ENCODE data around the gene CNOT10. TPM values are rescaled to one million over a fixed set of nuclear protein-coding genes. Genes with fewer than 3 reads are reported as not detected.
"Not testable (repeated sequence)": the region's sequence is repeated elsewhere in the genome, so short reads cannot be mapped to it uniquely, and the experiment has no call there.

CNOT10 gene
- total and polyA plus RNA-seq, 7 experiments from 2014 or later = 31.4 to 69.4 (median 46.5) TPM

- H3K4me1 Mint-ChIP-seq = peaks cover 0 to 6% (median 0%) of the 10 kb centered on the region in 7 donors
- H3K27ac Mint-ChIP-seq = peak overlapping the region in 1 of 9 donors; percentile 38
- H3K27me3 ChIP-seq (ENCODE audit: control insufficient read depth in 2 of 2, insufficient read depth in 2 of 2, low read length in 2 of 2) = no peaks in the 10 kb centered on the region
- no peaks in the 10 kb centered on the region for H3K9me3 Mint-ChIP-seq
- ChIA-PET CTCF (no interaction called here), POLR2A (no interaction called here)
- H3K4me3 Mint-ChIP-seq = no peak overlapping the region
- H3K4me1 ChIP-seq (ENCODE audit: control insufficient read depth in 2 of 2, insufficient read depth in 2 of 2, low read length in 2 of 2) = no peaks in the 10 kb centered on the region
- no peak for ATAC-seq
- H3K4me3 ChIP-seq (ENCODE audit: low read length) = no peak overlapping the region
- H3K27me3 Mint-ChIP-seq = no peaks in the 10 kb centered on the region
- H3K36me3 ChIP-seq (ENCODE audit: control insufficient read depth in 2 of 3, insufficient read depth in 3 of 3, low read length in 3 of 3) = peaks cover 0 to 49% (median 0%) of the 10 kb centered on the region in 3 experiments
- no peaks in the 10 kb centered on the region for H3K9me3 ChIP-seq (ENCODE audit: control insufficient read depth in 2 of 3, low read length in 3 of 3)
- H3K36me3 Mint-ChIP-seq = peaks cover 5 to 36% (median 21%) of the 10 kb centered on the region in 5 donors
- DNase-seq = no peak
- H3K27ac ChIP-seq (ENCODE audit: low read depth, low read length) = no peak overlapping the region
- intact Hi-C loops (cut with micrococcal nuclease) = loop anchor here in 1 of 2 donors (10.0 kb wide), 1 partner anchor 170 kb away; no protein-coding TSS in a partner anchor
These were observed 49.8 kb downstream of the CNOT10 start for GRCh38 chr3:32734756-32735155.

GRCh38 chr3:32743470-32743869 lies 58.5 kb downstream of the CNOT10 start:
- H3K36me3 ChIP-seq (ENCODE audit: control insufficient read depth in 2 of 3, insufficient read depth in 3 of 3, low read length in 3 of 3) = peaks cover 0 to 17% (median 0%) of the 10 kb centered on the region in 3 experiments
- POLR2A ChIA-PET = interaction anchor here (1.1 kb wide), 1 partner anchor 9 kb away, joined by 3 read pairs; no protein-coding TSS in a partner anchor
- H3K27ac Mint-ChIP-seq; H3K4me3 ChIP-seq (ENCODE audit: low read length); H3K9me3 ChIP-seq (ENCODE audit: control insufficient read depth in 2 of 3, low read length in 3 of 3); DNase-seq; H3K4me1 Mint-ChIP-seq; H3K4me3 Mint-ChIP-seq; H3K9me3 Mint-ChIP-seq; H3K27ac ChIP-seq (ENCODE audit: low read depth, low read length); H3K4me1 ChIP-seq (ENCODE audit: control insufficient read depth in 2 of 2, insufficient read depth in 2 of 2, low read length in 2 of 2); CTCF ChIA-PET; intact Hi-C loops (cut with micrococcal nuclease); ATAC-seq; H3K27me3 ChIP-seq (ENCODE audit: control insufficient read depth in 2 of 2, insufficient read depth in 2 of 2, low read length in 2 of 2); H3K27me3 Mint-ChIP-seq: not testable (repeated sequence)
- H3K36me3 Mint-ChIP-seq = peaks cover 5 to 44% (median 21%) of the 10 kb centered on the region in 5 donors

- no peaks in the 10 kb centered on the region for H3K27me3 ChIP-seq (ENCODE audit: control insufficient read depth in 2 of 2, insufficient read depth in 2 of 2, low read length in 2 of 2)
- ATAC-seq (no peak), DNase-seq (no peak)
- H3K27ac ChIP-seq (ENCODE audit: low read depth, low read length) = no peak overlapping the region
- POLR2A ChIA-PET = interaction anchor here (1.1 kb wide), 1 partner anchor 9 kb away, joined by 3 read pairs; no protein-coding TSS in a partner anchor
- Mint-ChIP-seq H3K9me3 (no peaks in the 10 kb centered on the region), H3K27me3 (no peaks in the 10 kb centered on the region), H3K4me1 (peaks cover 0 to 5% (median 0%) of the 10 kb centered on the region in 7 donors), H3K36me3 (peaks cover 5 to 46% (median 20%) of the 10 kb centered on the region in 5 donors), H3K4me3 (no peak overlapping the region), H3K27ac (no peak overlapping the region)
- no peaks in the 10 kb centered on the region for H3K9me3 ChIP-seq (ENCODE audit: control insufficient read depth in 2 of 3, low read length in 3 of 3)
- intact Hi-C loops (cut with micrococcal nuclease) = no loop called here
- H3K36me3 ChIP-seq (ENCODE audit: control insufficient read depth in 2 of 3, insufficient read depth in 3 of 3, low read length in 3 of 3) = peaks cover 0 to 17% (median 0%) of the 10 kb centered on the region in 3 experiments
- H3K4me3 ChIP-seq (ENCODE audit: low read length) = no peak overlapping the region
- H3K4me1 ChIP-seq (ENCODE audit: control insufficient read depth in 2 of 2, insufficient read depth in 2 of 2, low read length in 2 of 2) = no peaks in the 10 kb centered on the region
- CTCF ChIA-PET = no interaction called here
These were observed 58.9 kb downstream of the CNOT10 start for GRCh38 chr3:32743934-32744333.

- intact Hi-C loops (cut with micrococcal nuclease) = no loop called here
- Mint-ChIP-seq H3K27me3 (no peaks in the 10 kb centered on the region), H3K4me3 (no peak overlapping the region), H3K4me1 (peaks cover 0 to 5% (median 0%) of the 10 kb centered on the region in 7 donors), H3K9me3 (no peaks in the 10 kb centered on the region), H3K36me3 (peaks cover 4 to 39% (median 20%) of the 10 kb centered on the region in 5 donors), H3K27ac (no peak overlapping the region)
- no peak overlapping the region for H3K27ac ChIP-seq (ENCODE audit: low read depth, low read length)
- no peak overlapping the region for H3K4me3 ChIP-seq (ENCODE audit: low read length)
- H3K27me3 ChIP-seq (ENCODE audit: control insufficient read depth in 2 of 2, insufficient read depth in 2 of 2, low read length in 2 of 2) = no peaks in the 10 kb centered on the region
- ATAC-seq (no peak), DNase-seq (no peak)
- peaks cover 0 to 3% (median 0%) of the 10 kb centered on the region in 3 experiments for H3K36me3 ChIP-seq (ENCODE audit: control insufficient read depth in 2 of 3, insufficient read depth in 3 of 3, low read length in 3 of 3)
- ChIA-PET POLR2A (no interaction called here), CTCF (no interaction called here)
- no peaks in the 10 kb centered on the region for H3K9me3 ChIP-seq (ENCODE audit: control insufficient read depth in 2 of 3, low read length in 3 of 3)
- no peaks in the 10 kb centered on the region for H3K4me1 ChIP-seq (ENCODE audit: control insufficient read depth in 2 of 2, insufficient read depth in 2 of 2, low read length in 2 of 2)
These were observed 66.4 kb downstream of the CNOT10 start for GRCh38 chr3:32751377-32751776.

- intact Hi-C loops (cut with micrococcal nuclease) = no loop called here
- Histone ChIP-seq H3K27me3 (ENCODE audit: control insufficient read depth in 2 of 2, insufficient read depth in 2 of 2, low read length in 2 of 2) (no peaks in the 10 kb centered on the region), H3K4me1 (ENCODE audit: control insufficient read depth in 2 of 2, insufficient read depth in 2 of 2, low read length in 2 of 2) (no peaks in the 10 kb centered on the region), H3K9me3 (ENCODE audit: control insufficient read depth in 2 of 3, low read length in 3 of 3) (no peaks in the 10 kb centered on the region), H3K36me3 (ENCODE audit: control insufficient read depth in 2 of 3, insufficient read depth in 3 of 3, low read length in 3 of 3) (peaks cover 0 to 12% (median 0%) of the 10 kb centered on the region in 3 experiments), H3K27ac (ENCODE audit: low read depth, low read length) (no peak overlapping the region), H3K4me3 (ENCODE audit: low read length) (no peak overlapping the region)
- no peaks in the 10 kb centered on the region for H3K27me3 Mint-ChIP-seq
- ChIA-PET CTCF (no interaction called here), POLR2A (no interaction called here)
- H3K36me3 Mint-ChIP-seq = peaks cover 0 to 28% (median 14%) of the 10 kb centered on the region in 5 donors
- ATAC-seq (no peak), DNase-seq (no peak)
- no peak overlapping the region for H3K4me3 Mint-ChIP-seq
- H3K27ac Mint-ChIP-seq = peak overlapping the region in 2 of 9 donors; percentile 6 to 25
- H3K9me3 Mint-ChIP-seq = no peaks in the 10 kb centered on the region
- peaks cover 0 to 18% (median 2%) of the 10 kb centered on the region in 7 donors for H3K4me1 Mint-ChIP-seq
These were observed 70.8 kb downstream of the CNOT10 start for GRCh38 chr3:32755761-32756160.

- Mint-ChIP-seq H3K36me3 (peaks cover 0 to 25% (median 16%) of the 10 kb centered on the region in 5 donors), H3K27ac (peak overlapping the region in 2 of 9 donors; percentile 10 to 55), H3K4me3 (no peak overlapping the region), H3K9me3 (no peaks in the 10 kb centered on the region), H3K27me3 (no peaks in the 10 kb centered on the region), H3K4me1 (peaks cover 0 to 18% (median 2%) of the 10 kb centered on the region in 7 donors)
- Histone ChIP-seq H3K4me3 (ENCODE audit: low read length) (no peak overlapping the region), H3K36me3 (ENCODE audit: control insufficient read depth in 2 of 3, insufficient read depth in 3 of 3, low read length in 3 of 3) (peaks cover 3 to 21% (median 3%) of the 10 kb centered on the region in 3 experiments), H3K27me3 (ENCODE audit: control insufficient read depth in 2 of 2, insufficient read depth in 2 of 2, low read length in 2 of 2) (no peaks in the 10 kb centered on the region), H3K9me3 (ENCODE audit: control insufficient read depth in 2 of 3, low read length in 3 of 3) (no peaks in the 10 kb centered on the region), H3K4me1 (ENCODE audit: control insufficient read depth in 2 of 2, insufficient read depth in 2 of 2, low read length in 2 of 2) (no peaks in the 10 kb centered on the region), H3K27ac (ENCODE audit: low read depth, low read length) (no peak overlapping the region)
- POLR2A ChIA-PET = no interaction called here
- ATAC-seq (no peak), DNase-seq (no peak)
- intact Hi-C loops (cut with micrococcal nuclease) = no loop called here
- CTCF ChIA-PET = no interaction called here
These were observed 72.8 kb downstream of the CNOT10 start for GRCh38 chr3:32757618-32758374.

- ChIA-PET CTCF (no interaction called here), POLR2A (no interaction called here)
- Mint-ChIP-seq H3K4me1 (peaks cover 0 to 18% (median 2%) of the 10 kb centered on the region in 7 donors), H3K4me3 (no peak overlapping the region), H3K27me3 (no peaks in the 10 kb centered on the region), H3K9me3 (no peaks in the 10 kb centered on the region), H3K36me3 (peaks cover 0 to 24% (median 11%) of the 10 kb centered on the region in 5 donors), H3K27ac (no peak overlapping the region)
- H3K27ac ChIP-seq (ENCODE audit: low read depth, low read length) = no peak overlapping the region
- peaks cover 3 to 27% (median 6%) of the 10 kb centered on the region in 3 experiments for H3K36me3 ChIP-seq (ENCODE audit: control insufficient read depth in 2 of 3, insufficient read depth in 3 of 3, low read length in 3 of 3)
- no peak overlapping the region for H3K4me3 ChIP-seq (ENCODE audit: low read length)
- no peaks in the 10 kb centered on the region for H3K9me3 ChIP-seq (ENCODE audit: control insufficient read depth in 2 of 3, low read length in 3 of 3)
- DNase-seq (no peak), ATAC-seq (no peak)
- intact Hi-C loops (cut with micrococcal nuclease) = no loop called here
- H3K27me3 ChIP-seq (ENCODE audit: control insufficient read depth in 2 of 2, insufficient read depth in 2 of 2, low read length in 2 of 2) = no peaks in the 10 kb centered on the region
- no peaks in the 10 kb centered on the region for H3K4me1 ChIP-seq (ENCODE audit: control insufficient read depth in 2 of 2, insufficient read depth in 2 of 2, low read length in 2 of 2)
These were observed 73.4 kb downstream of the CNOT10 start for GRCh38 chr3:32758375-32758753.

Measured in naive thymus-derived CD4-positive, alpha-beta T cell (primary cell).